Activated T-helper 2 cell treated with anti-CD3 and anti-CD28 coated beads, Interferon-gamma antibody, Interleukin-2, Interleukin-4, amounts not matched to agents 10 μg/mL and 5 μg/mL and 100 μg/mL, durations not matched to agents 14 hours and 24 hours and 36 hours (primary cell): ENCODE data around the gene COL5A1. TPM values are rescaled to one million over a fixed set of nuclear protein-coding genes. Genes with fewer than 3 reads are reported as not detected.

Experiments used
- DNase-seq: peaks from one replicate; pipeline ENCODE4 v3.0.0; 2021; ENCODE audit warnings: low spot score
- H3K27ac Mint-ChIP-seq: one replicate; pipeline ENCODE4 v1.8.0; 2021; ENCODE audit warnings: mixed read lengths
- H3K27me3 Mint-ChIP-seq: one replicate; pipeline ENCODE4 v1.8.0; 2021; ENCODE audit warnings: low read depth, mixed read lengths
- H3K36me3 Mint-ChIP-seq: one replicate; pipeline ENCODE4 v1.8.0; 2021; ENCODE audit warnings: low read depth, mixed read lengths
- H3K4me1 Mint-ChIP-seq: one replicate; pipeline ENCODE4 v1.8.0; 2021; ENCODE audit warnings: low read depth, mixed read lengths
- H3K4me3 Mint-ChIP-seq: one replicate; pipeline ENCODE4 v1.8.0; 2021; ENCODE audit warnings: low read depth, mild to moderate bottlenecking, moderate library complexity, mixed read lengths
- H3K9me3 Mint-ChIP-seq: one replicate; pipeline ENCODE4 v1.8.0; 2021; ENCODE audit warnings: mixed read lengths
- intact Hi-C: fragments of 100-400 bp; cut with micrococcal nuclease; formaldehyde crosslinking; loops from one replicate; pipeline ENCODE4 v1.15.1; 2023
- total RNA-seq: library from RNA; stranded (reverse); gene quantifications from 2 replicates; pipeline ENCODE4 v1.2.3, GENCODE V29; 2022

The COL5A1 gene
- 0.11 TPM in 1 of 2 replicates, not detected in the other for total RNA-seq

- no peaks in the 10 kb centered on the region for H3K4me1 Mint-ChIP-seq
- peak; percentile 10 for DNase-seq
- intact Hi-C loops = no loop called here
- H3K27me3 Mint-ChIP-seq = peaks cover 15% of the 10 kb centered on the region
- no peak within 1 kb of the TSS for H3K4me3 Mint-ChIP-seq
- H3K27ac Mint-ChIP-seq = no peak within 1 kb of the TSS
- H3K9me3 Mint-ChIP-seq = no peaks in the 10 kb centered on the region
- no peaks in the 10 kb centered on the region for H3K36me3 Mint-ChIP-seq
Observed at GRCh38 chr9:134641173-134641989, at the start of gene COL5A1. COL5A1 (plus strand) TSS chr9:134641803; CDS start chr9:134642188, 385 bp downstream.

- Mint-ChIP-seq H3K27ac (no peak overlapping the region), H3K27me3 (no peaks in the 10 kb centered on the region), H3K4me3 (no peak overlapping the region), H3K4me1 (no peaks in the 10 kb centered on the region), H3K36me3 (no peaks in the 10 kb centered on the region), H3K9me3 (no peaks in the 10 kb centered on the region)
- no peak for DNase-seq
- intact Hi-C loops = no loop called here
Observed at GRCh38 chr9:134592018-134592818, 49.4 kb upstream of the COL5A1 start.

GRCh38 chr9:134592819-134593200 lies 48.8 kb upstream of the COL5A1 start:
- intact Hi-C loops = no loop called here
- H3K4me1 Mint-ChIP-seq = no peaks in the 10 kb centered on the region
- H3K9me3 Mint-ChIP-seq = no peaks in the 10 kb centered on the region
- H3K27me3 Mint-ChIP-seq = no peaks in the 10 kb centered on the region
- H3K27ac Mint-ChIP-seq = no peak overlapping the region
- no peaks in the 10 kb centered on the region for H3K36me3 Mint-ChIP-seq
- no peak overlapping the region for H3K4me3 Mint-ChIP-seq
- DNase-seq = no peak

- intact Hi-C loops = no loop called here
- DNase-seq = no peak
- Mint-ChIP-seq H3K4me3 (no peak overlapping the region), H3K27me3 (no peaks in the 10 kb centered on the region), H3K4me1 (no peaks in the 10 kb centered on the region), H3K27ac (no peak overlapping the region), H3K9me3 (no peaks in the 10 kb centered on the region), H3K36me3 (no peaks in the 10 kb centered on the region)
Observed at GRCh38 chr9:134593286-134594077, 48.1 kb upstream of the COL5A1 start.

- Mint-ChIP-seq H3K9me3 (no peaks in the 10 kb centered on the region), H3K4me3 (no peak overlapping the region), H3K27ac (no peak overlapping the region), H3K36me3 (no peaks in the 10 kb centered on the region), H3K4me1 (no peaks in the 10 kb centered on the region), H3K27me3 (no peaks in the 10 kb centered on the region)
- DNase-seq = no peak
- intact Hi-C loops = no loop called here
Observed at GRCh38 chr9:134594078-134594941, 47.3 kb upstream of the COL5A1 start.

GRCh38 chr9:134595014-134595413 lies 46.6 kb upstream of the COL5A1 start:
- no peak overlapping the region for H3K27ac Mint-ChIP-seq
- DNase-seq = no peak
- intact Hi-C loops = no loop called here

GRCh38 chr9:134597041-134597913 lies 44.3 kb upstream of the COL5A1 start:
- H3K4me1 Mint-ChIP-seq = no peaks in the 10 kb centered on the region
- no peaks in the 10 kb centered on the region for H3K36me3 Mint-ChIP-seq
- H3K4me3 Mint-ChIP-seq = no peak overlapping the region
- no peak overlapping the region for H3K27ac Mint-ChIP-seq
- intact Hi-C loops = no loop called here
- H3K9me3 Mint-ChIP-seq = no peaks in the 10 kb centered on the region
- H3K27me3 Mint-ChIP-seq = no peaks in the 10 kb centered on the region
- no peak for DNase-seq

More at GRCh38 chr9:134595014-134595413, 46.6 kb upstream of the COL5A1 start:
- Mint-ChIP-seq H3K4me1 (no peaks in the 10 kb centered on the region), H3K9me3 (no peaks in the 10 kb centered on the region), H3K4me3 (no peak overlapping the region), H3K36me3 (no peaks in the 10 kb centered on the region), H3K27me3 (no peaks in the 10 kb centered on the region)

GRCh38 chr9:134597957-134598883 lies 43.4 kb upstream of the COL5A1 start:
- no peaks in the 10 kb centered on the region for H3K36me3 Mint-ChIP-seq
- no peak overlapping the region for H3K4me3 Mint-ChIP-seq
- H3K9me3 Mint-ChIP-seq = no peaks in the 10 kb centered on the region
- no peak overlapping the region for H3K27ac Mint-ChIP-seq
- intact Hi-C loops = no loop called here
- no peaks in the 10 kb centered on the region for H3K4me1 Mint-ChIP-seq
- peak; percentile 6 for DNase-seq
- no peaks in the 10 kb centered on the region for H3K27me3 Mint-ChIP-seq

- Mint-ChIP-seq H3K4me1 (no peaks in the 10 kb centered on the region), H3K9me3 (no peaks in the 10 kb centered on the region), H3K36me3 (no peaks in the 10 kb centered on the region), H3K27me3 (no peaks in the 10 kb centered on the region), H3K27ac (no peak overlapping the region), H3K4me3 (no peak overlapping the region)
- DNase-seq = no peak
- intact Hi-C loops = no loop called here
Observed at GRCh38 chr9:134598884-134599245, 42.7 kb upstream of the COL5A1 start.

- Mint-ChIP-seq H3K27ac (no peak overlapping the region), H3K27me3 (no peaks in the 10 kb centered on the region), H3K9me3 (no peaks in the 10 kb centered on the region), H3K4me3 (no peak overlapping the region), H3K4me1 (no peaks in the 10 kb centered on the region), H3K36me3 (no peaks in the 10 kb centered on the region)
- no peak for DNase-seq
- intact Hi-C loops = no loop called here
Observed at GRCh38 chr9:134600371-134600770, 41.2 kb upstream of the COL5A1 start.
